ENCODE measurements around the gene ZC3HAV1. TPM values are rescaled to one million over a fixed set of nuclear protein-coding genes. Genes with fewer than 3 reads are reported as not detected.
A peak's percentile ranks its signal among the peaks of the same experiment; 100 is the strongest.

Gene ZC3HAV1
- total and polyA plus RNA-seq, 9 of the 15 experiments (the other 6 are each of a cell fraction or from before 2014, with no cell fraction given), result 11.9 to 40.5 (median 23.9) TPM

DNA sequence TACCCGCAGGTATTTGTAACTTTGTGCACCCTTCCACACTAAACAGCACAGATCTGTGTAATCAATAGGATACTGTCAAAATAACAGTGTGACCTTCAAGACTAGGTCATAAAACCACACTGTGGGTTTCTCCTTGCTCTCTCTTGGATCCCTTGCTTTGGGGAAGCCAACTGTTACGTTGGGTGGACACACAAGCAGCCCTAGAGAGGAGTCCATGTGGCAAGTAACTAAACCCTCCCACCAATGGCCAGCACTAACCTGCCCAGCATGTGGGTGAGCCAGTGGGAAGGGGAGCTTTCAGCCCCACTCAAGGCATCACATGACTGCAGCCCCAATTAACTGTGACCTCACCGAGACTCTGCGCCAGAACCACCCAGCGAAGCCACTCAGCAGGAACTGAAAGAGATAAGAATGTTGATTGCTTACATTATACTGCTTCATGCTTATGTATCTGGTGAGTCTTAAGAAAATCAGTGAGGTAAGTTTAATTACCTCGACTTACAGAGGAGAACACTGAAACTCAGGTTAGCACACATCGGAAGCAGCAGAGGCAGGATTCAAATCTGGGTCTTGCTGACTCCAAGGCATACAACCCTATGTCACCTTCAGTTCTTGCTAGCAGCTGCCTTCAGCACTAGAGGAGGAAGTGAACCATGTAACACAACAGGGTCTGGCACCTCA, 9.4 kb upstream of the ZC3HAV1 start (continued):
- TF ChIP-seq ZNF407 (IDR thresholded peaks at IDR 0.05; ENCODE audit: low read depth) (no peak), C11orf30 (IDR thresholded peaks at IDR 0.05; ENCODE audit: low read depth) (peak; percentile 56), ZNF12 (CRISPR knock-in tag; IDR thresholded peaks at IDR 0.05) (no peak), MAZ (CRISPR knock-in tag; conservative IDR thresholded peaks at IDR 0.05 in 1 of 2, IDR thresholded peaks at IDR 0.05 in 1 of 2) (peak in 1 of 2 experiments; percentile 63; a peak in 2 of 4 replicates), ZNF512 (tag; IDR thresholded peaks at IDR 0.05) (no peak)
- TF ChIP-seq, protein P1, sequence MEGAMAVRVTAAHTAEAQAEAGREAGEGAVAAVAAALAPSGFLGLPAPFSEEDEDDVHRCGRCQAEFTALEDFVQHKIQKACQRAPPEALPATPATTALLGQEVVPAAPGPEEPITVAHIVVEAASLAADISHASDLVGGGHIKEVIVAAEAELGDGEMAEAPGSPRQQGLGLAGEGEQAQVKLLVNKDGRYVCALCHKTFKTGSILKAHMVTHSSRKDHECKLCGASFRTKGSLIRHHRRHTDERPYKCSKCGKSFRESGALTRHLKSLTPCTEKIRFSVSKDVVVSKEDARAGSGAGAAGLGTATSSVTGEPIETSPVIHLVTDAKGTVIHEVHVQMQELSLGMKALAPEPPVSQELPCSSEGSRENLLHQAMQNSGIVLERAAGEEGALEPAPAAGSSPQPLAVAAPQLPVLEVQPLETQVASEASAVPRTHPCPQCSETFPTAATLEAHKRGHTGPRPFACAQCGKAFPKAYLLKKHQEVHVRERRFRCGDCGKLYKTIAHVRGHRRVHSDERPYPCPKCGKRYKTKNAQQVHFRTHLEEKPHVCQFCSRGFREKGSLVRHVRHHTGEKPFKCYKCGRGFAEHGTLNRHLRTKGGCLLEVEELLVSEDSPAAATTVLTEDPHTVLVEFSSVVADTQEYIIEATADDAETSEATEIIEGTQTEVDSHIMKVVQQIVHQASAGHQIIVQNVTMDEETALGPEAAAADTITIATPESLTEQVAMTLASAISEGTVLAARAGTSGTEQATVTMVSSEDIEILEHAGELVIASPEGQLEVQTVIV (CRISPR knock-in tag; IDR thresholded peaks at IDR 0.05; ENCODE audit: borderline replicate concordance), result no peak
- TF ChIP-seq, protein P2, sequence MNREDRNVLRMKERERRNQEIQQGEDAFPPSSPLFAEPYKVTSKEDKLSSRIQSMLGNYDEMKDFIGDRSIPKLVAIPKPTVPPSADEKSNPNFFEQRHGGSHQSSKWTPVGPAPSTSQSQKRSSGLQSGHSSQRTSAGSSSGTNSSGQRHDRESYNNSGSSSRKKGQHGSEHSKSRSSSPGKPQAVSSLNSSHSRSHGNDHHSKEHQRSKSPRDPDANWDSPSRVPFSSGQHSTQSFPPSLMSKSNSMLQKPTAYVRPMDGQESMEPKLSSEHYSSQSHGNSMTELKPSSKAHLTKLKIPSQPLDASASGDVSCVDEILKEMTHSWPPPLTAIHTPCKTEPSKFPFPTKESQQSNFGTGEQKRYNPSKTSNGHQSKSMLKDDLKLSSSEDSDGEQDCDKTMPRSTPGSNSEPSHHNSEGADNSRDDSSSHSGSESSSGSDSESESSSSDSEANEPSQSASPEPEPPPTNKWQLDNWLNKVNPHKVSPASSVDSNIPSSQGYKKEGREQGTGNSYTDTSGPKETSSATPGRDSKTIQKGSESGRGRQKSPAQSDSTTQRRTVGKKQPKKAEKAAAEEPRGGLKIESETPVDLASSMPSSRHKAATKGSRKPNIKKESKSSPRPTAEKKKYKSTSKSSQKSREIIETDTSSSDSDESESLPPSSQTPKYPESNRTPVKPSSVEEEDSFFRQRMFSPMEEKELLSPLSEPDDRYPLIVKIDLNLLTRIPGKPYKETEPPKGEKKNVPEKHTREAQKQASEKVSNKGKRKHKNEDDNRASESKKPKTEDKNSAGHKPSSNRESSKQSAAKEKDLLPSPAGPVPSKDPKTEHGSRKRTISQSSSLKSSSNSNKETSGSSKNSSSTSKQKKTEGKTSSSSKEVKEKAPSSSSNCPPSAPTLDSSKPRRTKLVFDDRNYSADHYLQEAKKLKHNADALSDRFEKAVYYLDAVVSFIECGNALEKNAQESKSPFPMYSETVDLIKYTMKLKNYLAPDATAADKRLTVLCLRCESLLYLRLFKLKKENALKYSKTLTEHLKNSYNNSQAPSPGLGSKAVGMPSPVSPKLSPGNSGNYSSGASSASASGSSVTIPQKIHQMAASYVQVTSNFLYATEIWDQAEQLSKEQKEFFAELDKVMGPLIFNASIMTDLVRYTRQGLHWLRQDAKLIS (CRISPR knock-in tag; IDR thresholded peaks at IDR 0.05), result 0 out of 2 replicates have a peak, but pooled peaks have one; percentile 15

All from K562 (cell line).